K562 (cell line): Measurements from ENCODE around the gene TTLL12. TPM values are rescaled to one million over a fixed set of nuclear protein-coding genes. Genes with fewer than 3 reads are reported as not detected.

Experiments
- CREB3L1 ChIP-seq: fragments of 450-650 bp; IDR thresholded peaks from 2 replicates; pipeline ENCODE4 v1.6.1; 2014; ENCODE audit warnings: low read depth, mild to moderate bottlenecking, moderate library complexity, borderline replicate concordance
- DLX4 ChIP-seq: fragments of 250-450 bp; sonication (Bioruptor Pico); IDR thresholded peaks from 2 replicates; pipeline ENCODE4 v1.6.1; 2021; ENCODE audit warnings: mild to moderate bottlenecking
- MGA ChIP-seq: fragments of 450-650 bp; IDR thresholded peaks from 2 replicates; pipeline ENCODE4 v1.6.1; 2016; ENCODE audit warnings: mild to moderate bottlenecking, moderate library complexity
- NCOA1 ChIP-seq: fragments of 450-650 bp; IDR thresholded peaks from 2 replicates; pipeline ENCODE4 v1.6.1; 2016; ENCODE audit warnings: low read depth
- NFIC ChIP-seq: fragments of 450-650 bp; IDR thresholded peaks from 2 replicates; pipeline ENCODE4 v1.6.1; 2017; ENCODE audit warnings: mild to moderate bottlenecking, inconsistent platforms
- NONO ChIP-seq, 2 experiments: fragments of 200-400 bp in 1 of 2; fragments of 450-650 bp in 1 of 2; formaldehyde crosslinking in 1 of 2; IDR thresholded peaks; 2 replicates each; pipeline ENCODE4 v1.6.1; 2017; ENCODE audit warnings: low read depth in 2 of 2, mild to moderate bottlenecking in 2 of 2, moderate library complexity in 2 of 2, low read length in 1 of 2
- PML ChIP-seq: IDR thresholded peaks from 2 replicates; pipeline ENCODE4 v1.6.1; 2012; ENCODE audit warnings: low read length, inconsistent platforms
- RAD21 ChIP-seq, 2 experiments: fragments of 250-450 bp in 1 of 2; fragments of 450-650 bp in 1 of 2; sonication (Bioruptor Pico) in 1 of 2; formaldehyde crosslinking in 1 of 2; IDR thresholded peaks in 1 of 2; conservative IDR thresholded peaks in 1 of 2; 2 replicates each; pipeline versions ENCODE4 v1.4.0 to v1.8.0; 2020 to 2022; ENCODE audit warnings: mild to moderate bottlenecking in 2 of 2, moderate library complexity in 1 of 2
- ZNF165 ChIP-seq: fragments of 250-450 bp; sonication (Bioruptor Pico); IDR thresholded peaks from 2 replicates; pipeline ENCODE4 v1.4.0; 2020; ENCODE audit warnings: borderline replicate concordance
- polyA plus RNA-seq, 8 experiments: library from polyadenylated mRNA; depleted of rRNA in 4 of 8; stranded (reverse) in 5 of 8; unstranded in 3 of 8; fragments of >200 nt; fragmentation: Nextera tagmentation in 2 of 8; fragmentation: Illumina TruSeq in 1 of 8; extraction: Ambion mirVana in 2 of 8; extraction: Trizol in 1 of 8; gene quantifications; 2 replicates each; pipeline versions ENCODE4 v1.2.1 to v1.2.3, GENCODE V29; 2011 to 2014; ENCODE audit warnings: inconsistent platforms in 1 of 8, missing spikeins in 1 of 8
- total RNA-seq, 7 experiments: library from RNA; depleted of rRNA in 6 of 7; stranded (reverse); fragments of >200 nt in 6 of 7; fragmentation: Illumina TruSeq in 2 of 7; extraction: Trizol in 2 of 7; gene quantifications; 2 replicates each; pipeline versions ENCODE4 v1.2.1 to v1.2.3, GENCODE V29; 2011 to 2021; ENCODE audit warnings: low replicate concordance in 1 of 7

TTLL12 gene
- total and polyA plus RNA-seq, 9 of the 15 experiments (the other 6 are each of a cell fraction or from before 2014, with no cell fraction given): 1.3 to 128 (median 43.0) TPM

- TF ChIP-seq DLX4 (CRISPR knock-in tag) (no peak), NONO (IDR thresholded peaks at IDR 0.05; ENCODE audit: low read depth in 2 of 2, low read length in 1 of 2) (peak; percentile 21 to 55; a peak in 1 of 4 replicates), RAD21 (CRISPR knock-in tag; conservative IDR thresholded peaks at IDR 0.05 in 1 of 2, IDR thresholded peaks at IDR 0.05 in 1 of 2) (peak in 1 of 2 experiments; percentile 35; a peak in 2 of 4 replicates), NCOA1 (peak; percentile 76), PML (peak; percentile 48; the same call in 1 of the 2 replicates), NFIC (peak; percentile 48), ZNF165 (CRISPR knock-in tag) (no peak), MGA (peak; percentile 52), CREB3L1 (peak; percentile 80; the same call in 1 of the 2 replicates)
These were observed 501 bp upstream of the TTLL12 start (continued) for GRCh38 chr22:43187171-43188099.
